ENCODE results near the gene GTSF1L.

Gene GTSF1L

DNA sequence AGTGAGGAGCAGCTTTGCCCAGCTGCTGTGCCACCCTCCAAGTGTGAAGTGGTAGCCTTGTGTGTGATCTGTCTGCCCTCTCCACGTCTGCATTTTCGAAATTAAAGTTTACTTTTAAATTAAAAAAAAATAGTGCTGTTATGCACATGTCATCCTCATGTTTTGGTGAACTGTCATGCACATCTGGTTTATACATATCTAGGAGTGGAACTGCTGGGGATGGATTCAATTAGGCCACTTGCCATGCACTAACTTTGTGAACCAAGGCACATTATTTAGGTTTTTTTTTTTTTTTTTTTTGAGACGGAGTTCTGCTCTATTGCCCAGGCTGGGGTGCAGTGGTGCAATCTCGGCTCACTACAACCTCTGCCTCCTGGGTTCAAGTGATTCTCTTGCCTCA, 3.6 kb downstream of the GTSF1L start:
- TF ChIP-seq, protein P1, sequence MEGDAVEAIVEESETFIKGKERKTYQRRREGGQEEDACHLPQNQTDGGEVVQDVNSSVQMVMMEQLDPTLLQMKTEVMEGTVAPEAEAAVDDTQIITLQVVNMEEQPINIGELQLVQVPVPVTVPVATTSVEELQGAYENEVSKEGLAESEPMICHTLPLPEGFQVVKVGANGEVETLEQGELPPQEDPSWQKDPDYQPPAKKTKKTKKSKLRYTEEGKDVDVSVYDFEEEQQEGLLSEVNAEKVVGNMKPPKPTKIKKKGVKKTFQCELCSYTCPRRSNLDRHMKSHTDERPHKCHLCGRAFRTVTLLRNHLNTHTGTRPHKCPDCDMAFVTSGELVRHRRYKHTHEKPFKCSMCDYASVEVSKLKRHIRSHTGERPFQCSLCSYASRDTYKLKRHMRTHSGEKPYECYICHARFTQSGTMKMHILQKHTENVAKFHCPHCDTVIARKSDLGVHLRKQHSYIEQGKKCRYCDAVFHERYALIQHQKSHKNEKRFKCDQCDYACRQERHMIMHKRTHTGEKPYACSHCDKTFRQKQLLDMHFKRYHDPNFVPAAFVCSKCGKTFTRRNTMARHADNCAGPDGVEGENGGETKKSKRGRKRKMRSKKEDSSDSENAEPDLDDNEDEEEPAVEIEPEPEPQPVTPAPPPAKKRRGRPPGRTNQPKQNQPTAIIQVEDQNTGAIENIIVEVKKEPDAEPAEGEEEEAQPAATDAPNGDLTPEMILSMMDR (IDR thresholded peaks at IDR 0.05; ENCODE audit: low read depth, low read length) = no peak
- H3K4me3 ChIP-seq (ENCODE audit: low read depth, low read length) = no peak overlapping the region

DNA sequence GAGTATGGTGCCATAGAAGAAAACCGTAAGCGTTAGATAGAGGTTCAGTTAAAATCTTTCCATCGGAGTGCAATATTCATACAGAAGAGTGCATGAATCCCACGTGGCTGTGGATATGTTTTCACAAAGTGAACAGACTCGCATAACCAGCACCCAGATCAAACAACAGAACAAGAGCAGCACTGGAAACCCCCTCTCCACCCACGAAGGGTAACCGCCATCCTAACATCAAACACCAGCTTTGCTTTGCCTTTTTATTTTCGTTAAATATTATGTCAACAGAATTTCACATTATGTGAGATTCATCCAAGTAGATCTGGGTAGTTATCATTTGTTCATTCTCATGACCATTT, 4.7 kb downstream of the GTSF1L start:
- no peak overlapping the region for H3K4me3 ChIP-seq (ENCODE audit: low read depth, low read length)
- TF ChIP-seq, protein P1 (IDR thresholded peaks at IDR 0.05; ENCODE audit: low read depth, low read length) = no peak

DNA sequence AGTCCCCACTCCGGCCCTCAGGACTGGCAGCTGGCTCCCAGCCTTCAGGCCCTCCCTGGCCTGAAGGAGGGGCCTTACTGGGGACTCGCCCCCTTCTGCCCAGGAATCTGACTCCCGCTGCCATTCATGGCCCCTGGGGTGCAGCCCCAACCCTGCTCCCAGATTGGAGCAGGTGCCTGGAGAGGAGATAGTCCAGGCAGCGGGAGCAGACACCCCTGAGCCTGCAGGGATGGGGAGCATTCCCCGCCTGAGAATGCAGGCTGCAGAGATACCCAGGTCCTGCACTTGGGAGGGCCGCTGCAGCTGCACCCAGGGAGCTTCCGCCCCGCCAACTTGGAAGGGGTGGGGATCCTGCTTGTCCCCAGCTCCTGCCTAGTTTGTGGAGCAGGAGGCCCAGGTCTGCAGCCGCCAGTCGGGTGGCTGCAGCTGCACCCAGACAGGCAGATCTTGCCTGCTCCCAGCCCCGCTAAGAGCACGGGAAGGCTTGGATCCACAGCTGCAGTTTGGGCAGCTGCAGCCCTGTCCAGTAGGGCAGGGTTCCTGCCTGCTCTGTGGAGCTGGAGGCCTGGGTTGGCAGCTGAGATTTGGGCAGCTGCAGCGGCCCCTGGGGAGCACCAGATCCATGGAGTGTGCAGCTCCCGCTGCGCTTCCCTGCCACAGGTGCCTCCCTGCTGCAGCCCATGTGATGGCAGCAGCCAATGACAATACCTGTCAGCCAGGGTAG, 5.2 kb downstream of the GTSF1L start:
- no peak overlapping the region for H3K4me3 ChIP-seq (ENCODE audit: low read depth, low read length)
- TF ChIP-seq, protein P1 (IDR thresholded peaks at IDR 0.05; ENCODE audit: low read depth, low read length) = no peak

DNA sequence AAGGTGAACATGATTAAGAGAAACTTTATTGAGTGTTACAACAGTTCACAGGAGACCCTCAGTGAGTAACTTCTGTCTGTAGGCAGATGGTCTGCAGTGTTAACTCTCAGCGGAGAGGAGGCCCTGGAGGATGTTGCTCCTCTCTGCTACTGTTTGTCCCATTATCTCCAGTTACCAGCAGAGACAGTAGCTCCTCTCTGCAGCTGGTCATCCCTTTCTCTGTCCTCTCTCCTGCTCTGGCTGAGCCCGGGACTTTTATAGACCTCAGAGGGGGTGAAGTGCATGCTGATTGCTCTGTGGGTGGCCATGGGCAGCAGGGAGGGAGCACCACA, 5.7 kb downstream of the GTSF1L start:
- H3K4me3 ChIP-seq (ENCODE audit: low read depth, low read length) = no peak overlapping the region
- TF ChIP-seq, protein P1 (IDR thresholded peaks at IDR 0.05; ENCODE audit: low read depth, low read length) = no peak

DNA sequence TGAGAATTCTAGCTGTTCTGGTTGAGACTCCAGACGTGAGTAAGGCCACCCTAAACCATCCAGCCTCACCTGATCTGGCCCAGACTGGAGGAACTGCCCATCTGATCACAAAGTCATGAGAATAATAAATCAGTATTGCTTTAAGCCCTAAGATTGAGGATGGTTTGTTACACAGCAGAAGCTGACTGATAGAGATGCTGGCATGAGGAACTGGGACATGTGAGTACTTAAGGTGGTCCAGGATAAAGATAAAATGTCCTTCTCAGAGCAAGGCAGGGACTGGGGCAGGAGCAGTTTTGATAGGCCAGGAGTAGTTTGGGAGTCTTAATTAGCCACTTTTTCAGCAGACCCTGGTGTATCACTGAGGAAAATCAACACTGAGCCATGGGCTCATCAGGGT, 6.8 kb downstream of the GTSF1L start:
- H3K4me3 ChIP-seq (ENCODE audit: low read depth, low read length) = no peak overlapping the region
- TF ChIP-seq, protein P1 (IDR thresholded peaks at IDR 0.05; ENCODE audit: low read depth, low read length) = no peak

DNA sequence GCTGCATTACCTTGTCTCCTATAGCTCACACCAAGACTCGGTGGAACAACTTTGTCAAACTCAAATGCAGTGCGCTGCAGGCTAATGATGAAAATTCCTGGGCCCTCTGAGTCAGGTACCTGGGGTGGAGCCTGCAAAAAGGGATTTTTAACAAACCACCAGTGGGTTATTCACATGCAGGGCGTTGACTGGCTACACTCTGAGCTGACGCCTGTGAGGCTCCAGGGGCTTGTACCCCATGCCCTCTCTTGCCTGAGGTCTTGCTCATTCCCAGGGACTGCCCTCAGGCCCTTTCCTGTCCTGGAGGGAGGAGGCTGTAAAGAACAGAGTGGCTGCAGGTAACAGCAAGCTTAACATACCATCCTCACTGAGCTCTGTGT, 9.2 kb downstream of the GTSF1L start:
- TF ChIP-seq, protein P1 (IDR thresholded peaks at IDR 0.05; ENCODE audit: low read depth, low read length) = no peak
- H3K4me3 ChIP-seq (ENCODE audit: low read depth, low read length) = no peak overlapping the region

DNA sequence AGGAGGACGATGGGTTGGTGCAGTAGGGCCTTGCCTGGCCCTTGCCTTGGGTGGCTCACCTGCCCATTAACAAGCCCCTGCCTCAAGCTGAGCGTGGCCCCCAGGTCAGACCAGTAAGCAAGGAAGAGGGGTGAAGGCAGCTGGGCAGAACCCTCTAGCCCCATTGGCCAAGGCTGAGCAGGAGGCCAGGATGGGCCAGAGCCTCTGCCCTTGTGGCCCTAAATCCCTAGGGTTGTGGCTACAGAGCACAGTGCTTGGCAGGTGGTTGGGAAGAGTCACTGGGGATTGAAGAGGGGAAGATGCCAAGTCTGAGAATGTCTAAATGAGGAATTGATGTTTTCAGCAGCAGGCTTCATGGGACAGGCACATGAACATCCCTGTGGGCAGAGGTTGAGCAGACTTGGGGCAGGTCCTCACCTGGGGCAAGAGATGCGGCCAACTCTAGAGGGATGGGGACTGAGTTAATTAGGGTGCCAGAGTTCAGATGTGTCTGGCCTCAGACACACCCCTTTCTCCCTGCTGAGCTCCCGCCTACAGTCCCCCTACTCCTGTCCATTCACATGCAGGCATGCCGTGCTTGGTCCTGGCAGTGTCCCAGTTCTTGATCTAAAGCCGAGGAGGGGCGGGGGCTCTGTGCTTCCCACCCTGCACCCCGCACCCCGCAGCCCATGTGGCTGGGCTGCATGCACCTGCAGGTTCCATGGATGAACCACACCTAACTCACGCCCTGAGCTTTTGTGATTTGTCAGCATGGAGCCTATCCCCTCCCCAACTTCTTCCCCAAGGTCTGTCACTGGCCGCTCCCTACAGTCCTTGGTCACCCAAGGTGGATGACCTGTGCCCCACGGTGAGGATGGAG, 9.8 kb downstream of the GTSF1L start:
- no peak overlapping the region for H3K4me3 ChIP-seq (ENCODE audit: low read depth, low read length)
- TF ChIP-seq, protein P1 (IDR thresholded peaks at IDR 0.05; ENCODE audit: low read depth, low read length) = no peak
